HG03139 (cell line): Measurements from ENCODE around the gene ERLEC1.
A peak's percentile ranks its signal among the peaks of the same experiment; 100 is the strongest.
"Not testable (repeated sequence)": the region's sequence is repeated elsewhere in the genome, so short reads cannot be mapped to it uniquely, and the experiment has no call there.

ENCODE experiments used
- ATAC-seq: cut with Tn5 transposase; IDR thresholded peaks from one replicate; pipeline ENCODE4 v1.9.1; 2021; ENCODE audit not compliant: unreplicated experiment

ERLEC1 gene

GRCh38 chr2:53786705-53787613 lies at the start of gene ERLEC1, which contains the start of gene ASB3:
Gene ERLEC1, plus strand, starts transcription at chr2:53787044. Its CDS starts 167 bp downstream, at chr2:53787211.
Gene ASB3, minus strand, starts transcription at chr2:53786953. Its CDS starts 21,381 bp downstream, at chr2:53765572.
- ATAC-seq = peak; percentile 97

GRCh38 chr2:53737091-53737490 lies 49.8 kb upstream of the ERLEC1 start:
- ATAC-seq = no peak

- ATAC-seq = no peak
Measured at GRCh38 chr2:53739032-53739431, 47.8 kb upstream of the ERLEC1 start.

GRCh38 chr2:53740170-53740569 lies 46.7 kb upstream of the ERLEC1 start:
- no peak for ATAC-seq

- ATAC-seq = no peak
Measured at GRCh38 chr2:53744395-53745065, 42.3 kb upstream of the ERLEC1 start.

- no peak for ATAC-seq
Measured at GRCh38 chr2:53750041-53750768, 36.6 kb upstream of the ERLEC1 start.

- ATAC-seq = peak; percentile 79
Measured at GRCh38 chr2:53751728-53752127, 35.1 kb upstream of the ERLEC1 start.

- ATAC-seq = no peak
Measured at GRCh38 chr2:53752385-53752784, 34.5 kb upstream of the ERLEC1 start.

- ATAC-seq = no peak
Measured at GRCh38 chr2:53753041-53753440, 33.8 kb upstream of the ERLEC1 start.

- no peak for ATAC-seq
Measured at GRCh38 chr2:53755121-53755520, 31.7 kb upstream of the ERLEC1 start.

- no peak for ATAC-seq
Measured at GRCh38 chr2:53756644-53757043, 30.2 kb upstream of the ERLEC1 start.

- not testable (repeated sequence) for ATAC-seq
Measured at GRCh38 chr2:53757206-53757605, 29.6 kb upstream of the ERLEC1 start.

GRCh38 chr2:53765767-53766166 lies 21.1 kb upstream of the ERLEC1 start:
- no peak for ATAC-seq

- ATAC-seq = peak; percentile 90
Measured at GRCh38 chr2:53767405-53768241, 19.2 kb upstream of the ERLEC1 start, which contains the start of gene CHAC2. Gene CHAC2, plus strand, starts transcription at chr2:53767804. Its CDS starts 83 bp downstream, at chr2:53767887.

GRCh38 chr2:53768242-53768542 lies 18.7 kb upstream of the ERLEC1 start:
- peak; percentile 42 for ATAC-seq

- ATAC-seq = no peak
Measured at GRCh38 chr2:53769318-53769945, 17.4 kb upstream of the ERLEC1 start.

GRCh38 chr2:53770264-53770663 lies 16.6 kb upstream of the ERLEC1 start:
- no peak for ATAC-seq

- no peak for ATAC-seq
Measured at GRCh38 chr2:53777134-53777533, 9.7 kb upstream of the ERLEC1 start.

GRCh38 chr2:53778536-53779162 lies 8.2 kb upstream of the ERLEC1 start:
- ATAC-seq = no peak

- no peak for ATAC-seq
Measured at GRCh38 chr2:53780056-53780455, 6.8 kb upstream of the ERLEC1 start.
